ENCODE data around the gene PLXNA4. TPM values are rescaled to one million over a fixed set of nuclear protein-coding genes. Genes with fewer than 3 reads are reported as not detected.

The PLXNA4 gene
- total RNA-seq, 1 experiment from 2014 or later: not detected

DNA sequence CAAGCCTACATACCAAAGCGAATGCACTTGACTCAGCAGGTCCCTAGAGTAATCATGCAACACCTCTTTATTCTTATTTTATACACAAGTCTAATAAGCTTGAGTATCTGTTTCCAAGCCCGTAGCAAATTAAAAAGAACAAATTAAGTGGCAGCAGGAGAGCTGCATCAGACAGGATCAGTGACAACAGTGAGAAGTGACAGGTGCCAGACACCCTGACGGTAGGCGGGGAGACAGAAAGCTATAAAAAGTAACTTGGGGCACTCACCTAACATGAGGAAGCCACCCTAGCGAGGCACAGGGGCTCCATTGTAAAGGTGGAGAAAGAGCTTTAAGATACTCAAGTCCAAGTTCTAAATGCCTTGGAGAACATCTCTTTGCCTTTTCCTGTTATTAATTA lies 174.2 kb downstream of the PLXNA4 start:
- BruUV-seq (replicated peaks): no TSS peak
- H4K20me1 ChIP-seq (ENCODE audit: insufficient read depth): no peaks in the 10 kb centered on the region
- H3K27ac ChIP-seq (ENCODE audit: low read depth, low read length): no peak overlapping the region
- H3K9me2 ChIP-seq (ENCODE audit: insufficient read depth): no peaks in the 10 kb centered on the region
- H3K9ac ChIP-seq (ENCODE audit: low read length): no peak overlapping the region
- H3K4me1 ChIP-seq (ENCODE audit: control insufficient read depth in 1 of 2, insufficient read depth in 2 of 2, low read length in 2 of 2): no peaks in the 10 kb centered on the region
- no peaks in the 10 kb centered on the region for H3K79me2 ChIP-seq (ENCODE audit: insufficient read depth, low read length)
- H2AFZ ChIP-seq (ENCODE audit: low read depth, low read length, poor library complexity, severe bottlenecking): no peak overlapping the region
- RAD21 ChIA-PET (ENCODE audit: low non-redundant PET in 1 of 2, low total read pairs in 2 of 2, uncharacterized antibody in 2 of 2, unreplicated experiment in 2 of 2): no interaction called here
- no peak for ATAC-seq
- H3K4me3 ChIP-seq (replicated peaks in 1 of 2; ENCODE audit: low read depth in 1 of 2, low read length in 2 of 2): no peak overlapping the region
- POLR2A ChIA-PET: no interaction called here
- H3K36me3 ChIP-seq (ENCODE audit: control insufficient read depth in 1 of 2, insufficient read depth in 2 of 2, low read length in 2 of 2): no peaks in the 10 kb centered on the region
- no peaks in the 10 kb centered on the region for H3K9me3 ChIP-seq (ENCODE audit: control insufficient read depth in 1 of 2, insufficient read depth in 1 of 2, low read depth in 1 of 2, low read length in 2 of 2)
- H3K4me2 ChIP-seq (ENCODE audit: low read length): no peak overlapping the region
- peaks cover 19% of the 10 kb centered on the region; the same call in 1 of the 2 replicates for H3K27me3 ChIP-seq (ENCODE audit: insufficient read depth, low read length)
- CTCF ChIA-PET: no interaction called here
- intact Hi-C loops (cut with micrococcal nuclease): no loop called here
- no peak for DNase-seq (ENCODE audit: low read depth, low spot score)
- no peak for TF ChIP-seq TCF7L2 (IDR thresholded peaks at IDR 0.05; ENCODE audit: borderline replicate concordance, extremely low read depth, insufficient read depth, insufficient read length)
- TF ChIP-seq, protein P1, sequence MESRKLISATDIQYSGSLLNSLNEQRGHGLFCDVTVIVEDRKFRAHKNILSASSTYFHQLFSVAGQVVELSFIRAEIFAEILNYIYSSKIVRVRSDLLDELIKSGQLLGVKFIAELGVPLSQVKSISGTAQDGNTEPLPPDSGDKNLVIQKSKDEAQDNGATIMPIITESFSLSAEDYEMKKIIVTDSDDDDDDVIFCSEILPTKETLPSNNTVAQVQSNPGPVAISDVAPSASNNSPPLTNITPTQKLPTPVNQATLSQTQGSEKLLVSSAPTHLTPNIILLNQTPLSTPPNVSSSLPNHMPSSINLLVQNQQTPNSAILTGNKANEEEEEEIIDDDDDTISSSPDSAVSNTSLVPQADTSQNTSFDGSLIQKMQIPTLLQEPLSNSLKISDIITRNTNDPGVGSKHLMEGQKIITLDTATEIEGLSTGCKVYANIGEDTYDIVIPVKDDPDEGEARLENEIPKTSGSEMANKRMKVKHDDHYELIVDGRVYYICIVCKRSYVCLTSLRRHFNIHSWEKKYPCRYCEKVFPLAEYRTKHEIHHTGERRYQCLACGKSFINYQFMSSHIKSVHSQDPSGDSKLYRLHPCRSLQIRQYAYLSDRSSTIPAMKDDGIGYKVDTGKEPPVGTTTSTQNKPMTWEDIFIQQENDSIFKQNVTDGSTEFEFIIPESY (IDR thresholded peaks at IDR 0.05; ENCODE audit: extremely low read depth, insufficient replicate concordance, low read length): no peak
- no peak for TF ChIP-seq POLR2A (IDR thresholded peaks at IDR 0.05; ENCODE audit: borderline replicate concordance, extremely low read depth, insufficient read depth, insufficient read length)
- TF ChIP-seq POLR2AphosphoS5 (IDR thresholded peaks at IDR 0.05; ENCODE audit: low read depth, low read length): no peak
- TF ChIP-seq EZH2 (IDR thresholded peaks at IDR 0.05): no peak
- no peak for TF ChIP-seq ZNF274 (IDR thresholded peaks at IDR 0.05; ENCODE audit: low read depth, low read length)
- TF ChIP-seq, protein P2, sequence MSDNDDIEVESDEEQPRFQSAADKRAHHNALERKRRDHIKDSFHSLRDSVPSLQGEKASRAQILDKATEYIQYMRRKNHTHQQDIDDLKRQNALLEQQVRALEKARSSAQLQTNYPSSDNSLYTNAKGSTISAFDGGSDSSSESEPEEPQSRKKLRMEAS (IDR thresholded peaks at IDR 0.05): no peak
- TF ChIP-seq ELF1 (IDR thresholded peaks at IDR 0.05; ENCODE audit: borderline replicate concordance, low read depth): no peak
- no peak for TF ChIP-seq CEBPB (IDR thresholded peaks at IDR 0.05; ENCODE audit: low read depth)
- no peak for TF ChIP-seq JUND (IDR thresholded peaks at IDR 0.05)
- TF ChIP-seq EGR1 (IDR thresholded peaks at IDR 0.05; ENCODE audit: low read depth): no peak
- no peak for TF ChIP-seq RAD21 (IDR thresholded peaks at IDR 0.05; ENCODE audit: low read depth)
- TF ChIP-seq FOSL1 (IDR thresholded peaks at IDR 0.05; ENCODE audit: low read depth): no peak
- TF ChIP-seq EZH2phosphoT487 (IDR thresholded peaks at IDR 0.05; ENCODE audit: borderline replicate concordance): no peak
- TF ChIP-seq, protein P3, sequence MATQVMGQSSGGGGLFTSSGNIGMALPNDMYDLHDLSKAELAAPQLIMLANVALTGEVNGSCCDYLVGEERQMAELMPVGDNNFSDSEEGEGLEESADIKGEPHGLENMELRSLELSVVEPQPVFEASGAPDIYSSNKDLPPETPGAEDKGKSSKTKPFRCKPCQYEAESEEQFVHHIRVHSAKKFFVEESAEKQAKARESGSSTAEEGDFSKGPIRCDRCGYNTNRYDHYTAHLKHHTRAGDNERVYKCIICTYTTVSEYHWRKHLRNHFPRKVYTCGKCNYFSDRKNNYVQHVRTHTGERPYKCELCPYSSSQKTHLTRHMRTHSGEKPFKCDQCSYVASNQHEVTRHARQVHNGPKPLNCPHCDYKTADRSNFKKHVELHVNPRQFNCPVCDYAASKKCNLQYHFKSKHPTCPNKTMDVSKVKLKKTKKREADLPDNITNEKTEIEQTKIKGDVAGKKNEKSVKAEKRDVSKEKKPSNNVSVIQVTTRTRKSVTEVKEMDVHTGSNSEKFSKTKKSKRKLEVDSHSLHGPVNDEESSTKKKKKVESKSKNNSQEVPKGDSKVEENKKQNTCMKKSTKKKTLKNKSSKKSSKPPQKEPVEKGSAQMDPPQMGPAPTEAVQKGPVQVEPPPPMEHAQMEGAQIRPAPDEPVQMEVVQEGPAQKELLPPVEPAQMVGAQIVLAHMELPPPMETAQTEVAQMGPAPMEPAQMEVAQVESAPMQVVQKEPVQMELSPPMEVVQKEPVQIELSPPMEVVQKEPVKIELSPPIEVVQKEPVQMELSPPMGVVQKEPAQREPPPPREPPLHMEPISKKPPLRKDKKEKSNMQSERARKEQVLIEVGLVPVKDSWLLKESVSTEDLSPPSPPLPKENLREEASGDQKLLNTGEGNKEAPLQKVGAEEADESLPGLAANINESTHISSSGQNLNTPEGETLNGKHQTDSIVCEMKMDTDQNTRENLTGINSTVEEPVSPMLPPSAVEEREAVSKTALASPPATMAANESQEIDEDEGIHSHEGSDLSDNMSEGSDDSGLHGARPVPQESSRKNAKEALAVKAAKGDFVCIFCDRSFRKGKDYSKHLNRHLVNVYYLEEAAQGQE (IDR thresholded peaks at IDR 0.05; ENCODE audit: low read depth): no peak
